ENCODE data around the gene HECW1.
"Not testable (repeated sequence)": the region's sequence is repeated elsewhere in the genome, so short reads cannot be mapped to it uniquely, and the experiment has no call there.

Gene HECW1

GRCh38 chr7:43484678-43485395 is 372.4 kb downstream of the HECW1 start:
- Histone ChIP-seq H3K27ac (ENCODE audit: low read depth, low read length) (no peak overlapping the region), H3K4me3 (ENCODE audit: low read depth, low read length) (no peak overlapping the region), H3K4me1 (ENCODE audit: control insufficient read depth, insufficient read depth, low read length) (0 out of 2 replicates have a peak, but pooled peaks cover 3% of the 10 kb centered on the region), H3K9ac (ENCODE audit: low read depth, low read length) (no peak overlapping the region), H3K27me3 (ENCODE audit: control insufficient read depth, insufficient read depth, low read length) (no peaks in the 10 kb centered on the region), H3K36me3 (ENCODE audit: control insufficient read depth, insufficient read depth, low read length) (no peaks in the 10 kb centered on the region), H3K9me3 (ENCODE audit: control insufficient read depth, insufficient read depth, low read length) (no peaks in the 10 kb centered on the region)

GRCh38 chr7:43485580-43485979 is 373.1 kb downstream of the HECW1 start:
- no peaks in the 10 kb centered on the region for H3K36me3 ChIP-seq (ENCODE audit: control insufficient read depth, insufficient read depth, low read length)
- no peak overlapping the region for H3K27ac ChIP-seq (ENCODE audit: low read depth, low read length)
- H3K9me3 ChIP-seq (ENCODE audit: control insufficient read depth, insufficient read depth, low read length) = no peaks in the 10 kb centered on the region
- H3K4me1 ChIP-seq (ENCODE audit: control insufficient read depth, insufficient read depth, low read length) = 0 out of 2 replicates have a peak, but pooled peaks cover 3% of the 10 kb centered on the region
- H3K9ac ChIP-seq (ENCODE audit: low read depth, low read length) = no peak overlapping the region
- no peaks in the 10 kb centered on the region for H3K27me3 ChIP-seq (ENCODE audit: control insufficient read depth, insufficient read depth, low read length)
- no peak overlapping the region for H3K4me3 ChIP-seq (ENCODE audit: low read depth, low read length)

GRCh38 chr7:43486008-43486407 is 373.6 kb downstream of the HECW1 start:
- not testable (repeated sequence) for H3K36me3 ChIP-seq (ENCODE audit: control insufficient read depth, insufficient read depth, low read length); H3K4me1 ChIP-seq (ENCODE audit: control insufficient read depth, insufficient read depth, low read length); H3K27ac ChIP-seq (ENCODE audit: low read depth, low read length); H3K4me3 ChIP-seq (ENCODE audit: low read depth, low read length); H3K27me3 ChIP-seq (ENCODE audit: control insufficient read depth, insufficient read depth, low read length); H3K9me3 ChIP-seq (ENCODE audit: control insufficient read depth, insufficient read depth, low read length); H3K9ac ChIP-seq (ENCODE audit: low read depth, low read length)

GRCh38 chr7:43486634-43487033 is 374.2 kb downstream of the HECW1 start:
- H3K27ac ChIP-seq (ENCODE audit: low read depth, low read length) = no peak overlapping the region
- 0 out of 2 replicates have a peak, but pooled peaks cover 3% of the 10 kb centered on the region for H3K4me1 ChIP-seq (ENCODE audit: control insufficient read depth, insufficient read depth, low read length)

GRCh38 chr7:43487731-43488073 is 375.3 kb downstream of the HECW1 start:
- no peaks in the 10 kb centered on the region for H3K9me3 ChIP-seq (ENCODE audit: control insufficient read depth, insufficient read depth, low read length)
- no peaks in the 10 kb centered on the region for H3K27me3 ChIP-seq (ENCODE audit: control insufficient read depth, insufficient read depth, low read length)
- H3K9ac ChIP-seq (ENCODE audit: low read depth, low read length) = no peak overlapping the region
- H3K4me3 ChIP-seq (ENCODE audit: low read depth, low read length) = no peak overlapping the region
- no peaks in the 10 kb centered on the region for H3K36me3 ChIP-seq (ENCODE audit: control insufficient read depth, insufficient read depth, low read length)
- 0 out of 2 replicates have a peak, but pooled peaks cover 3% of the 10 kb centered on the region for H3K4me1 ChIP-seq (ENCODE audit: control insufficient read depth, insufficient read depth, low read length)
- H3K27ac ChIP-seq (ENCODE audit: low read depth, low read length) = no peak overlapping the region

More at GRCh38 chr7:43486634-43487033, 374.2 kb downstream of the HECW1 start:
- no peaks in the 10 kb centered on the region for H3K36me3 ChIP-seq (ENCODE audit: control insufficient read depth, insufficient read depth, low read length)
- no peaks in the 10 kb centered on the region for H3K27me3 ChIP-seq (ENCODE audit: control insufficient read depth, insufficient read depth, low read length)
- H3K9ac ChIP-seq (ENCODE audit: low read depth, low read length) = no peak overlapping the region
- H3K9me3 ChIP-seq (ENCODE audit: control insufficient read depth, insufficient read depth, low read length) = no peaks in the 10 kb centered on the region
- H3K4me3 ChIP-seq (ENCODE audit: low read depth, low read length) = no peak overlapping the region

GRCh38 chr7:43489257-43489656 is 376.8 kb downstream of the HECW1 start:
- Histone ChIP-seq H3K9ac (ENCODE audit: low read depth, low read length) (no peak overlapping the region), H3K27ac (ENCODE audit: low read depth, low read length) (no peak overlapping the region), H3K4me3 (ENCODE audit: low read depth, low read length) (no peak overlapping the region)

GRCh38 chr7:43490016-43490415 is 377.6 kb downstream of the HECW1 start:
- Histone ChIP-seq H3K9me3 (ENCODE audit: control insufficient read depth, insufficient read depth, low read length) (no peaks in the 10 kb centered on the region), H3K36me3 (ENCODE audit: control insufficient read depth, insufficient read depth, low read length) (no peaks in the 10 kb centered on the region), H3K9ac (ENCODE audit: low read depth, low read length) (no peak overlapping the region), H3K4me3 (ENCODE audit: low read depth, low read length) (no peak overlapping the region), H3K27me3 (ENCODE audit: control insufficient read depth, insufficient read depth, low read length) (no peaks in the 10 kb centered on the region), H3K4me1 (ENCODE audit: control insufficient read depth, insufficient read depth, low read length) (0 out of 2 replicates have a peak, but pooled peaks cover 3% of the 10 kb centered on the region), H3K27ac (ENCODE audit: low read depth, low read length) (no peak overlapping the region)

More at GRCh38 chr7:43489257-43489656, 376.8 kb downstream of the HECW1 start:
- Histone ChIP-seq H3K27me3 (ENCODE audit: control insufficient read depth, insufficient read depth, low read length) (no peaks in the 10 kb centered on the region), H3K4me1 (ENCODE audit: control insufficient read depth, insufficient read depth, low read length) (0 out of 2 replicates have a peak, but pooled peaks cover 3% of the 10 kb centered on the region), H3K36me3 (ENCODE audit: control insufficient read depth, insufficient read depth, low read length) (no peaks in the 10 kb centered on the region), H3K9me3 (ENCODE audit: control insufficient read depth, insufficient read depth, low read length) (no peaks in the 10 kb centered on the region)

GRCh38 chr7:43491123-43491522 is 378.7 kb downstream of the HECW1 start:
- Histone ChIP-seq H3K9ac (ENCODE audit: low read depth, low read length) (no peak overlapping the region), H3K4me3 (ENCODE audit: low read depth, low read length) (no peak overlapping the region), H3K27ac (ENCODE audit: low read depth, low read length) (no peak overlapping the region), H3K27me3 (ENCODE audit: control insufficient read depth, insufficient read depth, low read length) (no peaks in the 10 kb centered on the region), H3K9me3 (ENCODE audit: control insufficient read depth, insufficient read depth, low read length) (no peaks in the 10 kb centered on the region), H3K4me1 (ENCODE audit: control insufficient read depth, insufficient read depth, low read length) (0 out of 2 replicates have a peak, but pooled peaks cover 3% of the 10 kb centered on the region), H3K36me3 (ENCODE audit: control insufficient read depth, insufficient read depth, low read length) (no peaks in the 10 kb centered on the region)

GRCh38 chr7:43491984-43492383 is 379.5 kb downstream of the HECW1 start:
- H3K36me3 ChIP-seq (ENCODE audit: control insufficient read depth, insufficient read depth, low read length) = no peaks in the 10 kb centered on the region
- no peaks in the 10 kb centered on the region for H3K27me3 ChIP-seq (ENCODE audit: control insufficient read depth, insufficient read depth, low read length)
- no peak overlapping the region for H3K9ac ChIP-seq (ENCODE audit: low read depth, low read length)
- no peaks in the 10 kb centered on the region for H3K9me3 ChIP-seq (ENCODE audit: control insufficient read depth, insufficient read depth, low read length)
- H3K27ac ChIP-seq (ENCODE audit: low read depth, low read length) = no peak overlapping the region
- no peak overlapping the region for H3K4me3 ChIP-seq (ENCODE audit: low read depth, low read length)
- 0 out of 2 replicates have a peak, but pooled peaks cover 3% of the 10 kb centered on the region for H3K4me1 ChIP-seq (ENCODE audit: control insufficient read depth, insufficient read depth, low read length)

- H3K27me3 ChIP-seq (ENCODE audit: control insufficient read depth, insufficient read depth, low read length) = no peaks in the 10 kb centered on the region
- H3K4me3 ChIP-seq (ENCODE audit: low read depth, low read length) = no peak overlapping the region
- 0 out of 2 replicates have a peak, but pooled peaks cover 3% of the 10 kb centered on the region for H3K4me1 ChIP-seq (ENCODE audit: control insufficient read depth, insufficient read depth, low read length)
- H3K36me3 ChIP-seq (ENCODE audit: control insufficient read depth, insufficient read depth, low read length) = no peaks in the 10 kb centered on the region
- no peak overlapping the region for H3K9ac ChIP-seq (ENCODE audit: low read depth, low read length)
- no peak overlapping the region for H3K27ac ChIP-seq (ENCODE audit: low read depth, low read length)
- H3K9me3 ChIP-seq (ENCODE audit: control insufficient read depth, insufficient read depth, low read length) = no peaks in the 10 kb centered on the region
These were observed 380.4 kb downstream of the HECW1 start for GRCh38 chr7:43492896-43493295.

- Histone ChIP-seq H3K4me3 (ENCODE audit: low read depth, low read length) (no peak overlapping the region), H3K36me3 (ENCODE audit: control insufficient read depth, insufficient read depth, low read length) (no peaks in the 10 kb centered on the region), H3K27me3 (ENCODE audit: control insufficient read depth, insufficient read depth, low read length) (no peaks in the 10 kb centered on the region), H3K9ac (ENCODE audit: low read depth, low read length) (no peak overlapping the region), H3K4me1 (ENCODE audit: control insufficient read depth, insufficient read depth, low read length) (no peaks in the 10 kb centered on the region), H3K9me3 (ENCODE audit: control insufficient read depth, insufficient read depth, low read length) (no peaks in the 10 kb centered on the region), H3K27ac (ENCODE audit: low read depth, low read length) (no peak overlapping the region)
These were observed 383.1 kb downstream of the HECW1 start for GRCh38 chr7:43495572-43495971.
